Hypothalamus (tissue), 51 donors: ENCODE results near the gene ACTR1B.
"Not testable (repeated sequence)": the region's sequence is repeated elsewhere in the genome, so short reads cannot be mapped to it uniquely, and the experiment has no call there.

Source experiments
- DNase-seq, 51 donors: peaks; one replicate each; lab custom pipeline; 2025; lab: John Stamatoyannopoulos, UW

Gene ACTR1B

GRCh38 chr2:97622976-97623375, 40.9 kb downstream of the ACTR1B start:
- DNase-seq: not testable (repeated sequence)

- DNase-seq: not testable (repeated sequence)
Observed at GRCh38 chr2:97620492-97620891, 43.4 kb downstream of the ACTR1B start.

GRCh38 chr2:97618939-97619827, 44.7 kb downstream of the ACTR1B start:
- DNase-seq: not testable (repeated sequence)

GRCh38 chr2:97617911-97618310, 45.9 kb downstream of the ACTR1B start:
- DNase-seq: no peak

GRCh38 chr2:97615746-97616145, 48.1 kb downstream of the ACTR1B start:
- not testable (repeated sequence) for DNase-seq

- not testable (repeated sequence) for DNase-seq
Observed at GRCh38 chr2:97611895-97612294, 51.9 kb downstream of the ACTR1B start.

GRCh38 chr2:97608745-97609144, 55.1 kb downstream of the ACTR1B start:
- DNase-seq: not testable (repeated sequence)
